ENCODE measurements around the gene PTTG2. TPM values are rescaled to one million over a fixed set of nuclear protein-coding genes. Genes with fewer than 3 reads are reported as not detected.

The PTTG2 gene
- total RNA-seq, 1 donor from 2014 or later: not detected

- DNase-seq (ENCODE audit: low spot score): no peak
Observed at GRCh38 chr4:37985730-37986275, 25.6 kb downstream of the PTTG2 start.

GRCh38 chr4:37988670-37989069 is 28.5 kb downstream of the PTTG2 start:
- no peak for DNase-seq (ENCODE audit: low spot score)

GRCh38 chr4:37989398-37990260 is 29.4 kb downstream of the PTTG2 start:
- DNase-seq (ENCODE audit: low spot score): no peak

GRCh38 chr4:37990731-37991245 is 30.6 kb downstream of the PTTG2 start:
- no peak for DNase-seq (ENCODE audit: low spot score)

- DNase-seq (ENCODE audit: low spot score): no peak
Observed at GRCh38 chr4:37991623-37992410, 31.6 kb downstream of the PTTG2 start.

- DNase-seq (ENCODE audit: low spot score): no peak
Observed at GRCh38 chr4:37993806-37994205, 33.6 kb downstream of the PTTG2 start.

- DNase-seq (ENCODE audit: low spot score): no peak
Observed at GRCh38 chr4:37994569-37994968, 34.4 kb downstream of the PTTG2 start.

- DNase-seq (ENCODE audit: low spot score): no peak
Observed at GRCh38 chr4:37995299-37995821, 35.2 kb downstream of the PTTG2 start.

- DNase-seq (ENCODE audit: low spot score): peak; percentile 48
Observed at GRCh38 chr4:37995981-37996775, 36.0 kb downstream of the PTTG2 start.

GRCh38 chr4:37998226-37998625 is 38.0 kb downstream of the PTTG2 start:
- no peak for DNase-seq (ENCODE audit: low spot score)

- no peak for DNase-seq (ENCODE audit: low spot score)
Observed at GRCh38 chr4:37999000-37999716, 39.0 kb downstream of the PTTG2 start.

- no peak for DNase-seq (ENCODE audit: low spot score)
Observed at GRCh38 chr4:37999965-38000364, 39.8 kb downstream of the PTTG2 start.

- DNase-seq (ENCODE audit: low spot score): no peak
Observed at GRCh38 chr4:38001927-38002326, 41.7 kb downstream of the PTTG2 start.

- DNase-seq (ENCODE audit: low spot score): peak; percentile 35
Observed at GRCh38 chr4:38002451-38003071, 42.4 kb downstream of the PTTG2 start.

GRCh38 chr4:38003102-38003501 is 42.9 kb downstream of the PTTG2 start:
- no peak for DNase-seq (ENCODE audit: low spot score)

- DNase-seq (ENCODE audit: low spot score): no peak
Observed at GRCh38 chr4:38003628-38004027, 43.4 kb downstream of the PTTG2 start.

GRCh38 chr4:38004062-38004461 is 43.9 kb downstream of the PTTG2 start:
- peak; percentile 32 for DNase-seq (ENCODE audit: low spot score)

- no peak for DNase-seq (ENCODE audit: low spot score)
Observed at GRCh38 chr4:38004887-38005286, 44.7 kb downstream of the PTTG2 start.

- DNase-seq (ENCODE audit: low spot score): no peak
Observed at GRCh38 chr4:38005637-38006036, 45.4 kb downstream of the PTTG2 start.

GRCh38 chr4:38007645-38008044 is 47.4 kb downstream of the PTTG2 start:
- DNase-seq (ENCODE audit: low spot score): no peak

Measured in umbilical cord (tissue), 2 donors.